Erythroblast (primary cell): ENCODE results near the gene TMEM244.

Experiments used
- GATA1 ChIP-seq: IDR thresholded peaks from 2 replicates; pipeline ENCODE4 v1.6.1; 2011; ENCODE audit warnings: low read depth, mild to moderate bottlenecking, control low read depth, low read length, moderate library complexity
- POLR2A ChIP-seq: IDR thresholded peaks from 2 replicates; pipeline ENCODE4 v1.6.1; 2011; ENCODE audit warnings: mild to moderate bottlenecking, low read length

- TF ChIP-seq POLR2A: no peak
- no peak for TF ChIP-seq GATA1
Observed at GRCh38 chr6:129893640-129894039, 32.5 kb upstream of the TMEM244 start.
